HEK293 (cell line): ENCODE data around the gene PCDHA6.
A peak's percentile ranks its signal among the peaks of the same experiment; 100 is the strongest.

ENCODE experiments used
- CTCF ChIA-PET: fragments of 350-600 bp; formaldehyde crosslinking; extraction: SDS; loops from one replicate; lab custom pipeline; 2021; ENCODE audit warnings: antibody characterized with exemption; lab: Yijun Ruan, JAX
- POLR2A ChIA-PET: fragments of 300-600 bp; formaldehyde crosslinking; extraction: SDS; loops from one replicate; lab custom pipeline; 2020; ENCODE audit warnings: antibody characterized with exemption, inconsistent platforms; lab: Yijun Ruan, JAX
- H3K27ac ChIP-seq: fragments of 200-500 bp; sonication (Bioruptor generic); 2 replicates; pipeline ENCODE4 v1.5.1; 2014; ENCODE audit warnings: low read depth, low read length, control low read depth, inconsistent platforms; ENCODE audit errors: extremely low read depth
- H3K36me3 ChIP-seq, 2 experiments: fragments of 200-500 bp in 1 of 2; sonication (Bioruptor generic) in 1 of 2; 1 replicate in 1 of 2; 2 replicates in 1 of 2; pipeline ENCODE4 v1.5.1; 2014 to 2017; ENCODE audit warnings: inconsistent platforms in 2 of 2, low read length in 2 of 2; ENCODE audit not compliant: control insufficient read depth in 2 of 2, insufficient read depth in 1 of 2
- H3K4me1 ChIP-seq: fragments of 200-500 bp; sonication (Bioruptor generic); 2 replicates; pipeline ENCODE4 v1.5.1; 2014; ENCODE audit warnings: mild to moderate bottlenecking, low read length, inconsistent platforms; ENCODE audit not compliant: control insufficient read depth, insufficient read depth
- H3K4me3 ChIP-seq: 2 replicates; pipeline ENCODE4 v1.5.1; 2011; ENCODE audit warnings: low read depth, mild to moderate bottlenecking, control low read depth, low read length, moderate library complexity
- H3K9me3 ChIP-seq: fragments of 200-500 bp; sonication (Bioruptor generic); 2 replicates; pipeline ENCODE4 v1.5.1; 2014; ENCODE audit warnings: low read depth, low read length, inconsistent platforms; ENCODE audit not compliant: control insufficient read depth, insufficient read depth
- BCL11A ChIP-seq: fragments of 450-650 bp; formaldehyde crosslinking; IDR thresholded peaks from 2 replicates; pipeline ENCODE4 v1.5.1; 2016; ENCODE audit warnings: low read depth, missing biosample characterization, missing genetic modification characterization
- GFI1B ChIP-seq: fragments of 450-650 bp; formaldehyde crosslinking; IDR thresholded peaks from 2 replicates; pipeline ENCODE4 v1.5.1; 2016; ENCODE audit warnings: missing biosample characterization, missing genetic modification characterization
- SP2 ChIP-seq: fragments of 450-650 bp; formaldehyde crosslinking; IDR thresholded peaks from 2 replicates; pipeline ENCODE4 v1.5.1; 2016; ENCODE audit warnings: missing biosample characterization, missing genetic modification characterization
- SP3 ChIP-seq: fragments of 450-650 bp; formaldehyde crosslinking; IDR thresholded peaks from 2 replicates; pipeline ENCODE4 v1.5.1; 2016; ENCODE audit warnings: missing biosample characterization, missing genetic modification characterization
- ZBTB21 ChIP-seq: fragments of 450-650 bp; formaldehyde crosslinking; IDR thresholded peaks from 2 replicates; pipeline ENCODE4 v1.5.1; 2017; ENCODE audit warnings: missing biosample characterization, missing genetic modification characterization
- ZNF2 ChIP-seq: fragments of 450-650 bp; formaldehyde crosslinking; IDR thresholded peaks from 2 replicates; pipeline ENCODE4 v1.5.1; 2016; ENCODE audit warnings: missing biosample characterization, missing genetic modification characterization
- ZNF214 ChIP-seq: fragments of 450-650 bp; formaldehyde crosslinking; IDR thresholded peaks from 2 replicates; pipeline ENCODE4 v1.5.1; 2017; ENCODE audit warnings: missing biosample characterization, mild to moderate bottlenecking, missing genetic modification characterization, borderline replicate concordance
- ZNF426 ChIP-seq: fragments of 450-650 bp; formaldehyde crosslinking; IDR thresholded peaks from 2 replicates; pipeline ENCODE4 v1.5.1; 2017; ENCODE audit warnings: missing biosample characterization, missing genetic modification characterization, mild to moderate bottlenecking, inconsistent platforms, moderate library complexity
- ZNF521 ChIP-seq: fragments of 450-650 bp; formaldehyde crosslinking; IDR thresholded peaks from 2 replicates; pipeline ENCODE4 v1.5.1; 2017; ENCODE audit warnings: missing biosample characterization, mild to moderate bottlenecking, missing genetic modification characterization
- ZNF629 ChIP-seq: fragments of 450-650 bp; formaldehyde crosslinking; IDR thresholded peaks from 2 replicates; pipeline ENCODE4 v1.5.1; 2017; ENCODE audit warnings: missing biosample characterization, missing genetic modification characterization
- ZNF654 ChIP-seq: fragments of 450-650 bp; formaldehyde crosslinking; IDR thresholded peaks from 2 replicates; pipeline ENCODE4 v1.5.1; 2016; ENCODE audit warnings: low read depth, missing biosample characterization, missing genetic modification characterization
- ZNF747 ChIP-seq: fragments of 450-650 bp; formaldehyde crosslinking; IDR thresholded peaks from 2 replicates; pipeline ENCODE4 v1.5.1; 2016; ENCODE audit warnings: missing biosample characterization, missing genetic modification characterization
- TF ChIP-seq, protein P1 (sequence below): fragments of 450-650 bp; formaldehyde crosslinking; IDR thresholded peaks from 2 replicates; pipeline ENCODE4 v1.5.1; 2016; ENCODE audit warnings: missing biosample characterization, missing genetic modification characterization
- TF ChIP-seq, protein P2 (sequence below): fragments of 450-650 bp; formaldehyde crosslinking; IDR thresholded peaks from 2 replicates; pipeline ENCODE4 v1.5.1; 2017; ENCODE audit warnings: missing biosample characterization, missing genetic modification characterization
- TF ChIP-seq, protein P3 (sequence below): fragments of 450-650 bp; formaldehyde crosslinking; conservative IDR thresholded peaks from 2 replicates; pipeline ENCODE4 v1.5.1; 2016; ENCODE audit warnings: low read depth, missing biosample characterization, missing genetic modification characterization
- TF ChIP-seq, protein P4 (sequence below): sonication (generic); formaldehyde crosslinking; IDR thresholded peaks from 2 replicates; pipeline ENCODE4 v1.8.1; 2022; ENCODE audit warnings: mild to moderate bottlenecking, moderate library complexity, missing genetic modification reagents
- TF ChIP-seq, protein P5 (sequence below): fragments of 450-650 bp; formaldehyde crosslinking; IDR thresholded peaks from 2 replicates; pipeline ENCODE4 v1.5.1; 2016; ENCODE audit warnings: missing biosample characterization, missing genetic modification characterization
- TF ChIP-seq, protein P6 (sequence below): fragments of 450-650 bp; formaldehyde crosslinking; IDR thresholded peaks from 2 replicates; pipeline ENCODE4 v1.5.1; 2016; ENCODE audit warnings: missing biosample characterization, missing genetic modification characterization

PCDHA6 gene

DNA sequence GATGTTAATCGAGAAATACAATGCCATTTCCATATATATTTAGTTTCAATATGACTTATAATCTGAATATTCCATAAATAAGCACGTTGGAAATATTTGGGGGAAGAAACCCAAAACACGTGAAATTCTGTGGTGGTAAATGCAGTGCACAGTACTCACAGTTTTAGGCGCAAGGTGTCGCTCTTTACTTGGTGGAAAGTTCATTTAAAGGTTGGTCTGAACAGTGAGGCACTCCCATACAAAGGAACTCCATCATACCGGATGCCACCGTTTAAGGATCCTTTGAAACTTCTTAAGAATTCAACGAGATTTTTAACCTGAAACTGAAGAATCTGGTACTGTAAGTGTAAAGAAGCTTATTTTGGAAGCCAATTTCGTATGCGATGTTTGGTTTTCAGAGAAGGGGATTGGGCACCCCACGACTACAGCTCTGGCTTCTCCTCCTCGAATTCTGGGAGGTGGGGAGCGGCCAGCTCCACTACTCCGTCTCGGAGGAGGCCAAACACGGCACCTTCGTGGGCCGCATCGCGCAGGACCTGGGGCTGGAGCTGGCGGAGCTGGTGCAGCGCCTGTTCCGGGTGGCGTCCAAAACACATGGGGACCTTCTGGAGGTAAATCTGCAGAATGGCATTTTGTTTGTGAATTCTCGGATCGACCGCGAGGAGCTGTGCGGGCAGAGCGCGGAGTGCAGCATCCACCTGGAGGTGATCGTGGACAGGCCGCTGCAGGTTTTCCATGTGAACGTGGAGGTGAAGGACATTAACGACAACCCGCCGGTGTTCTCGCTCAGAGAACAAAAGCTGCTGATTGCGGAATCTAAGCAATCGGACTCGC lies 41.2 kb downstream of the PCDHA6 start, which contains the start of gene PCDHA11 (continued):
- TF ChIP-seq ZNF629 = no peak
- TF ChIP-seq, protein P1, sequence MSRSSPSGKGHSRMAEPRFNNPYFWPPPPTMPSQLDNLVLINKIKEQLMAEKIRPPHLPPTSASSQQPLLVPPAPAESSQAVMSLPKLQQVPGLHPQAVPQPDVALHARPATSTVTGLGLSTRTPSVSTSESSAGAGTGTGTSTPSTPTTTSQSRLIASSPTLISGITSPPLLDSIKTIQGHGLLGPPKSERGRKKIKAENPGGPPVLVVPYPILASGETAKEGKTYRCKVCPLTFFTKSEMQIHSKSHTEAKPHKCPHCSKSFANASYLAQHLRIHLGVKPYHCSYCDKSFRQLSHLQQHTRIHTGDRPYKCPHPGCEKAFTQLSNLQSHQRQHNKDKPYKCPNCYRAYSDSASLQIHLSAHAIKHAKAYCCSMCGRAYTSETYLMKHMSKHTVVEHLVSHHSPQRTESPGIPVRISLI (tag by site-specific recombination) = no peak
- TF ChIP-seq, protein P2, sequence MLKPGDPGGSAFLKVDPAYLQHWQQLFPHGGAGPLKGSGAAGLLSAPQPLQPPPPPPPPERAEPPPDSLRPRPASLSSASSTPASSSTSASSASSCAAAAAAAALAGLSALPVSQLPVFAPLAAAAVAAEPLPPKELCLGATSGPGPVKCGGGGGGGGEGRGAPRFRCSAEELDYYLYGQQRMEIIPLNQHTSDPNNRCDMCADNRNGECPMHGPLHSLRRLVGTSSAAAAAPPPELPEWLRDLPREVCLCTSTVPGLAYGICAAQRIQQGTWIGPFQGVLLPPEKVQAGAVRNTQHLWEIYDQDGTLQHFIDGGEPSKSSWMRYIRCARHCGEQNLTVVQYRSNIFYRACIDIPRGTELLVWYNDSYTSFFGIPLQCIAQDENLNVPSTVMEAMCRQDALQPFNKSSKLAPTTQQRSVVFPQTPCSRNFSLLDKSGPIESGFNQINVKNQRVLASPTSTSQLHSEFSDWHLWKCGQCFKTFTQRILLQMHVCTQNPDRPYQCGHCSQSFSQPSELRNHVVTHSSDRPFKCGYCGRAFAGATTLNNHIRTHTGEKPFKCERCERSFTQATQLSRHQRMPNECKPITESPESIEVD (tag by site-specific recombination) = no peak
- no peak for TF ChIP-seq ZNF214 (tag by site-specific recombination)
- TF ChIP-seq, all 188 proteins: peak for 7

DNA sequence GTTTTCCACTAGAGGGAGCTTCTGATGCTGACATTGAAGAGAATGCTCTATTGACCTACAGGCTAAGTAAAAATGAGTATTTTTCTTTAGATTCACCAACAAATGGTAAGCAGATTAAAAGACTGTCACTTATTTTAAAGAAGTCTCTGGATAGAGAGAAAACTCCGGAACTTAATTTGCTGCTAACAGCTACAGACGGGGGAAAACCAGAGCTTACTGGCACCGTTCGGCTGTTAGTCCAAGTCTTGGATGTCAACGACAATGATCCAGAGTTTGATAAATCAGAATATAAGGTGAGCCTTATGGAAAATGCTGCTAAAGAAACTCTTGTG lies 41.8 kb downstream of the PCDHA6 start:
- Histone ChIP-seq H3K27ac (no peak overlapping the region), H3K4me1 (no peaks in the 10 kb centered on the region), H3K36me3 (no peaks in the 10 kb centered on the region), H3K9me3 (no peaks in the 10 kb centered on the region)
- ChIA-PET CTCF (interaction anchor here (0.6 to 2.9 kb wide), 35 partner anchors 9 to 513 kb away, joined by 3 to 40 read pairs (median 4); partner anchors contain the start of genes PCDHA10, PCDHA13, PCDHB1 and PCDHB12), POLR2A (interaction anchor here (0.6 to 0.9 kb wide), 2 partner anchors 103 to 171 kb away, joined by 3 read pairs; no protein-coding TSS in a partner anchor)
- TF ChIP-seq, protein P3, sequence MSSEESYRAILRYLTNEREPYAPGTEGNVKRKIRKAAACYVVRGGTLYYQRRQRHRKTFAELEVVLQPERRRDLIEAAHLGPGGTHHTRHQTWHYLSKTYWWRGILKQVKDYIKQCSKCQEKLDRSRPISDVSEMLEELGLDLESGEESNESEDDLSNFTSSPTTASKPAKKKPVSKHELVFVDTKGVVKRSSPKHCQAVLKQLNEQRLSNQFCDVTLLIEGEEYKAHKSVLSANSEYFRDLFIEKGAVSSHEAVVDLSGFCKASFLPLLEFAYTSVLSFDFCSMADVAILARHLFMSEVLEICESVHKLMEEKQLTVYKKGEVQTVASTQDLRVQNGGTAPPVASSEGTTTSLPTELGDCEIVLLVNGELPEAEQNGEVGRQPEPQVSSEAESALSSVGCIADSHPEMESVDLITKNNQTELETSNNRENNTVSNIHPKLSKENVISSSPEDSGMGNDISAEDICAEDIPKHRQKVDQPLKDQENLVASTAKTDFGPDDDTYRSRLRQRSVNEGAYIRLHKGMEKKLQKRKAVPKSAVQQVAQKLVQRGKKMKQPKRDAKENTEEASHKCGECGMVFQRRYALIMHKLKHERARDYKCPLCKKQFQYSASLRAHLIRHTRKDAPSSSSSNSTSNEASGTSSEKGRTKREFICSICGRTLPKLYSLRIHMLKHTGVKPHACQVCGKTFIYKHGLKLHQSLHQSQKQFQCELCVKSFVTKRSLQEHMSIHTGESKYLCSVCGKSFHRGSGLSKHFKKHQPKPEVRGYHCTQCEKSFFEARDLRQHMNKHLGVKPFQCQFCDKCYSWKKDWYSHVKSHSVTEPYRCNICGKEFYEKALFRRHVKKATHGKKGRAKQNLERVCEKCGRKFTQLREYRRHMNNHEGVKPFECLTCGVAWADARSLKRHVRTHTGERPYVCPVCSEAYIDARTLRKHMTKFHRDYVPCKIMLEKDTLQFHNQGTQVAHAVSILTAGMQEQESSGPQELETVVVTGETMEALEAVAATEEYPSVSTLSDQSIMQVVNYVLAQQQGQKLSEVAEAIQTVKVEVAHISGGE (tag by site-specific recombination) = no peak
- peak; percentile 28; the same call in 1 of the 2 replicates for TF ChIP-seq ZNF654 (tag by site-specific recombination)
- no peak for TF ChIP-seq GFI1B (tag by site-specific recombination)
- TF ChIP-seq, protein P4, sequence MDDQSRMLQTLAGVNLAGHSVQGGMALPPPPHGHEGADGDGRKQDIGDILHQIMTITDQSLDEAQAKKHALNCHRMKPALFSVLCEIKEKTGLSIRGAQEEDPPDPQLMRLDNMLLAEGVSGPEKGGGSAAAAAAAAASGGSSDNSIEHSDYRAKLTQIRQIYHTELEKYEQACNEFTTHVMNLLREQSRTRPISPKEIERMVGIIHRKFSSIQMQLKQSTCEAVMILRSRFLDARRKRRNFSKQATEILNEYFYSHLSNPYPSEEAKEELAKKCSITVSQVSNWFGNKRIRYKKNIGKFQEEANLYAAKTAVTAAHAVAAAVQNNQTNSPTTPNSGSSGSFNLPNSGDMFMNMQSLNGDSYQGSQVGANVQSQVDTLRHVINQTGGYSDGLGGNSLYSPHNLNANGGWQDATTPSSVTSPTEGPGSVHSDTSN = no peak
- TF ChIP-seq, all 188 proteins: peak for 1
- no peak overlapping the region for H3K4me3 ChIP-seq

DNA sequence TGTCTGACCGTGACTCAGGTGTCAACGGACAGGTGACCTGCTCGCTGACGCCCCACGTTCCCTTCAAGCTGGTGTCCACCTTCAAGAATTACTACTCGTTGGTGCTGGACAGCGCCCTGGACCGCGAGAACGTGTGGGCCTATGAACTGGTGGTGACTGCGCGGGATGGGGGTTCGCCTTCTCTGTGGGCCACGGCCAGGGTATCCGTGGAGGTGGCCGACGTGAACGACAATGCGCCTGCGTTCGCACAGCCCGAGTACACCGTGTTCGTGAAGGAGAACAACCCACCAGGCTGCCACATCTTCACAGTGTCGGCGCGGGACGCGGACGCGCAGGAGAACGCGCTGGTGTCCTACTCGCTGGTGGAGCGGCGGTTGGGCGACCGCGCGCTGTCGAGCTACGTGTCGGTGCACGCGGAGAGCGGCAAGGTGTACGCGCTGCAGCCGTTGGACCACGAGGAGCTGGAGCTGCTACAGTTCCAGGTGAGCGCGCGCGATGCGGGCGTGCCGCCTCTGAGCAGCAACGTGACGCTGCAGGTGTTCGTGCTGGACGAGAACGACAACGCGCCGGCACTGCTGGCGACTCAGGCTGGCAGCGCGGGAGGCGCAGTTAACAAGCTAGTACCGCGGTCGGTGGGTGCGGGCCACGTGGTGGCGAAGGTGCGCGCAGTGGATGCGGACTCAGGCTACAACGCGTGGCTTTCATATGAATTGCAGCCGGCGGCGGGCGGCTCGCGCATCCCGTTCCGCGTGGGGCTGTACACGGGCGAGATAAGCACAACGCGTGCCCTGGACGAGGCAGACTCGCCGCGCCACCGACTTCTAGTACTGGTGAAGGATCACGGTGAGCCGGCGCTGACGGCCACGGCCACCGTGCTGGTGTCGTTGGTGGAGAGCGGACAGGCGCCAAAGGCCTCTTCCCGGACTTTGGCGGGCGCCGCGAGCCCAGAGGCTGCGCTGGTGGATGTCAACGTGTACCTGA lies 42.8 kb downstream of the PCDHA6 start:
- Histone ChIP-seq H3K36me3 (no peaks in the 10 kb centered on the region), H3K27ac (no peak overlapping the region), H3K4me1 (no peaks in the 10 kb centered on the region), H3K9me3 (no peaks in the 10 kb centered on the region), H3K4me3 (no peak overlapping the region)
- ChIA-PET CTCF (interaction anchor here (0.6 to 2.3 kb wide), 5 partner anchors 74 to 998 kb away, joined by 3 to 8 read pairs (median 5); partner anchors contain the start of gene PCDHB1), POLR2A (no interaction called here)
- TF ChIP-seq, protein P5, sequence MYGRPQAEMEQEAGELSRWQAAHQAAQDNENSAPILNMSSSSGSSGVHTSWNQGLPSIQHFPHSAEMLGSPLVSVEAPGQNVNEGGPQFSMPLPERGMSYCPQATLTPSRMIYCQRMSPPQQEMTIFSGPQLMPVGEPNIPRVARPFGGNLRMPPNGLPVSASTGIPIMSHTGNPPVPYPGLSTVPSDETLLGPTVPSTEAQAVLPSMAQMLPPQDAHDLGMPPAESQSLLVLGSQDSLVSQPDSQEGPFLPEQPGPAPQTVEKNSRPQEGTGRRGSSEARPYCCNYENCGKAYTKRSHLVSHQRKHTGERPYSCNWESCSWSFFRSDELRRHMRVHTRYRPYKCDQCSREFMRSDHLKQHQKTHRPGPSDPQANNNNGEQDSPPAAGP (tag by site-specific recombination) = no peak
- TF ChIP-seq ZBTB21 (tag by site-specific recombination) (no peak), ZNF426 (no peak), SP2 (tag by site-specific recombination) (no peak), ZNF521 (no peak), ZNF747 (no peak), SP3 (tag by site-specific recombination) (no peak), BCL11A (tag by site-specific recombination) (no peak), ZNF654 (tag by site-specific recombination) (no peak), ZNF2 (tag by site-specific recombination) (no peak)
- TF ChIP-seq, protein P6, sequence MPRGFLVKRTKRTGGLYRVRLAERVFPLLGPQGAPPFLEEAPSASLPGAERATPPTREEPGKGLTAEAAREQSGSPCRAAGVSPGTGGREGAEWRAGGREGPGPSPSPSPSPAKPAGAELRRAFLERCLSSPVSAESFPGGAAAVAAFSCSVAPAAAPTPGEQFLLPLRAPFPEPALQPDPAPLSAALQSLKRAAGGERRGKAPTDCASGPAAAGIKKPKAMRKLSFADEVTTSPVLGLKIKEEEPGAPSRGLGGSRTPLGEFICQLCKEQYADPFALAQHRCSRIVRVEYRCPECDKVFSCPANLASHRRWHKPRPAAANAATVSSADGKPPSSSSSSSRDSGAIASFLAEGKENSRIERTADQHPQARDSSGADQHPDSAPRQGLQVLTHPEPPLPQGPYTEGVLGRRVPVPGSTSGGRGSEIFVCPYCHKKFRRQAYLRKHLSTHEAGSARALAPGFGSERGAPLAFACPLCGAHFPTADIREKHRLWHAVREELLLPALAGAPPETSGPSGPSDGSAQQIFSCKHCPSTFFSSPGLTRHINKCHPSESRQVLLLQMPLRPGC (tag by site-specific recombination) = no peak
